Caco-2 (cell line): ENCODE results near the gene FHIT. TPM values are rescaled to one million over a fixed set of nuclear protein-coding genes. Genes with fewer than 3 reads are reported as not detected.

ENCODE experiments used
- BruUV-seq: library from RNA; stranded (reverse); fragments of 400-500 nt; replicated peaks from 2 replicates; lab custom pipeline; 2021; lab: Mats Ljungman, UMichigan
- CTCF ChIA-PET: fragments of 300-600 bp; sonication (Branson Sonifier 250); formaldehyde crosslinking; loops from one replicate; lab custom pipeline; 2022; ENCODE audit warnings: antibody characterized with exemption; lab: Charles Lee
- POLR2A ChIA-PET: fragments of 300-600 bp; sonication (Branson Sonifier 250); formaldehyde crosslinking; loops from one replicate; lab custom pipeline; 2022; ENCODE audit warnings: antibody characterized with exemption; lab: Charles Lee
- DNase-seq, 2 experiments: peaks; one replicate each; pipeline versions ENCODE4 v3.0.0 to v3.0.0-alpha.2; 2020 to 2022
- H3K27me3 ChIP-seq: replicated peaks from 2 replicates; pipeline ENCODE4 v1.6.0; 2011; ENCODE audit warnings: low read length; ENCODE audit not compliant: control insufficient read depth, insufficient read depth
- H3K36me3 ChIP-seq: 2 replicates; pipeline ENCODE4 v1.5.1; 2011; ENCODE audit warnings: low read length; ENCODE audit not compliant: control insufficient read depth, insufficient read depth
- H3K4me1 ChIP-seq: fragments of 250-450 bp; sonication (Bioruptor Pico); 2 replicates; pipeline ENCODE4 v1.5.1; 2020; ENCODE audit warnings: mild to moderate bottlenecking
- H3K4me3 ChIP-seq: 2 replicates; pipeline ENCODE4 v1.5.1; 2011; ENCODE audit warnings: low read depth, mild to moderate bottlenecking, control low read depth, low read length
- H3K9me3 ChIP-seq: fragments of 250-450 bp; sonication (Bioruptor Pico); 2 replicates; pipeline ENCODE4 v1.5.1; 2020; ENCODE audit warnings: mild to moderate bottlenecking, moderate library complexity
- H3K27ac Mint-ChIP-seq: one replicate; pipeline ENCODE4 v1.8.0; 2022; ENCODE audit warnings: mixed read lengths; ENCODE audit not compliant: unreplicated experiment
- H3K27me3 Mint-ChIP-seq: one replicate; pipeline ENCODE4 v1.8.0; 2022; ENCODE audit warnings: mixed read lengths; ENCODE audit not compliant: insufficient read depth, unreplicated experiment
- H3K36me3 Mint-ChIP-seq: one replicate; pipeline ENCODE4 v1.8.0; 2022; ENCODE audit warnings: mild to moderate bottlenecking, mixed read lengths; ENCODE audit not compliant: insufficient read depth, unreplicated experiment
- H3K4me1 Mint-ChIP-seq: one replicate; pipeline ENCODE4 v1.8.0; 2022; ENCODE audit warnings: low read depth, mixed read lengths; ENCODE audit not compliant: unreplicated experiment
- H3K4me3 Mint-ChIP-seq: one replicate; pipeline ENCODE4 v1.8.0; 2022; ENCODE audit warnings: mild to moderate bottlenecking, moderate library complexity, mixed read lengths; ENCODE audit not compliant: unreplicated experiment
- H3K9me3 Mint-ChIP-seq: one replicate; pipeline ENCODE4 v1.8.0; 2022; ENCODE audit warnings: mixed read lengths; ENCODE audit not compliant: unreplicated experiment
- intact Hi-C: fragments of 100-400 bp; cut with micrococcal nuclease; formaldehyde crosslinking; loops from one replicate; pipeline ENCODE4 v1.10.0; 2022; ENCODE audit not compliant: unreplicated experiment
- total RNA-seq: library from RNA; stranded (reverse); gene quantifications from 2 replicates; pipeline ENCODE4 v1.2.3, GENCODE V29; 2022
- TF ChIP-seq, protein P1 (sequence below), 2 experiments: fragments of 200-600 bp in 1 of 2; IDR thresholded peaks; 1 replicate in 1 of 2; 2 replicates in 1 of 2; pipeline versions ENCODE4 v1.5.1 to v1.8.0; 2011 to 2022; ENCODE audit warnings: antibody characterized with exemption in 1 of 2, control low read depth in 1 of 2, inconsistent platforms in 1 of 2, low read depth in 1 of 2, low read length in 1 of 2, mild to moderate bottlenecking in 1 of 2, moderate library complexity in 1 of 2; ENCODE audit not compliant: insufficient read depth in 1 of 2, severe bottlenecking in 1 of 2, unreplicated experiment in 1 of 2

Gene FHIT
- total RNA-seq, 1 experiment from 2014 or later = 8.3 TPM

DNA sequence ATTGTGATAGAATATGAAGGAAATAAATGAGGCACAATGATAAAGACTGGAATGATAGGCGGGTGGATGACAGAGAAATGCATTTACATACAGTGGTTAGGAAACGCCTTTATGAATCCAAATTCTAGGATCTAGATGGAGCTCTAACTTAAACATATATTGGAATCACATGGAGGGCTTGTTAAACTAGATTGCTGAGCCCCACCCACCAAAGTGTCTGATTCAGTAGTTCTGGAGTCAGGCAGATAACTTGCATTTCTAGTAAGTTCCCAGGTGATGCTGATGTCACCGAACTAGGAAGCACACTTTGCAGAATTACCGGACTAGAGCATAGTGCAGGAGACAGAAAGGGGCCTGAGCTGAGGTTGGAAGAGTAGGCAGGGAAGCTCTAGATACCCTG, 837.2 kb downstream of the FHIT start:
- H3K4me1 ChIP-seq = no peaks in the 10 kb centered on the region
- intact Hi-C loops = no loop called here
- no TSS peak for BruUV-seq
- H3K36me3 Mint-ChIP-seq = no peaks in the 10 kb centered on the region
- ChIA-PET CTCF (no interaction called here), POLR2A (no interaction called here)
- TF ChIP-seq, protein P1, sequence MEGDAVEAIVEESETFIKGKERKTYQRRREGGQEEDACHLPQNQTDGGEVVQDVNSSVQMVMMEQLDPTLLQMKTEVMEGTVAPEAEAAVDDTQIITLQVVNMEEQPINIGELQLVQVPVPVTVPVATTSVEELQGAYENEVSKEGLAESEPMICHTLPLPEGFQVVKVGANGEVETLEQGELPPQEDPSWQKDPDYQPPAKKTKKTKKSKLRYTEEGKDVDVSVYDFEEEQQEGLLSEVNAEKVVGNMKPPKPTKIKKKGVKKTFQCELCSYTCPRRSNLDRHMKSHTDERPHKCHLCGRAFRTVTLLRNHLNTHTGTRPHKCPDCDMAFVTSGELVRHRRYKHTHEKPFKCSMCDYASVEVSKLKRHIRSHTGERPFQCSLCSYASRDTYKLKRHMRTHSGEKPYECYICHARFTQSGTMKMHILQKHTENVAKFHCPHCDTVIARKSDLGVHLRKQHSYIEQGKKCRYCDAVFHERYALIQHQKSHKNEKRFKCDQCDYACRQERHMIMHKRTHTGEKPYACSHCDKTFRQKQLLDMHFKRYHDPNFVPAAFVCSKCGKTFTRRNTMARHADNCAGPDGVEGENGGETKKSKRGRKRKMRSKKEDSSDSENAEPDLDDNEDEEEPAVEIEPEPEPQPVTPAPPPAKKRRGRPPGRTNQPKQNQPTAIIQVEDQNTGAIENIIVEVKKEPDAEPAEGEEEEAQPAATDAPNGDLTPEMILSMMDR (IDR thresholded peaks at IDR 0.05; ENCODE audit: insufficient read depth in 1 of 2, low read depth in 1 of 2, low read length in 1 of 2, severe bottlenecking in 1 of 2, unreplicated experiment in 1 of 2) = no peak
- no peaks in the 10 kb centered on the region for H3K27me3 ChIP-seq
- no peaks in the 10 kb centered on the region for H3K9me3 ChIP-seq
- DNase-seq = no peak
- no peak overlapping the region for H3K4me3 Mint-ChIP-seq
- no peaks in the 10 kb centered on the region for H3K36me3 ChIP-seq
- no peaks in the 10 kb centered on the region for H3K9me3 Mint-ChIP-seq
- no peaks in the 10 kb centered on the region for H3K4me1 Mint-ChIP-seq
- no peak overlapping the region for H3K27ac Mint-ChIP-seq
- H3K27me3 Mint-ChIP-seq = no peaks in the 10 kb centered on the region
- H3K4me3 ChIP-seq = no peak overlapping the region

DNA sequence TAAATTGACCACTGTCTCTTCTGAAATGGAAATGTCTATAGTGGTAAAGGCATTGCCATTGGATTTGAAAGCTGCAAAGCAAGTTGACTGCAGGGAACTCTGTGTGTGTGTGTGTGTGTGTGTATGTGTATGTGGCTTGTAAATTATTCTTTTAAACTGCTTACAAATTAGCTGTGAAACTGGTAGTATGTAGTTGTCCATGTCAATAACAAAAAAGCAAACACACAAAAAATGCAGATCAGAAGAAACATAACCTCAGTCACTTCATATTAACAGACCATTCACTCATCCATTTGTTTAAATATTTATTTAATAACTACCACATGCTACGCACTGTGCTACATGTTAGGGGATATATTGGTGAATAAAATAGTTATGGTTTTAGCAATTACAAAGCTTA, 837.7 kb downstream of the FHIT start:
- no peak overlapping the region for H3K4me3 ChIP-seq
- H3K36me3 ChIP-seq = no peaks in the 10 kb centered on the region
- no peaks in the 10 kb centered on the region for H3K4me1 ChIP-seq
- H3K27me3 Mint-ChIP-seq = no peaks in the 10 kb centered on the region
- H3K9me3 ChIP-seq = no peaks in the 10 kb centered on the region
- TF ChIP-seq, protein P1 (IDR thresholded peaks at IDR 0.05; ENCODE audit: insufficient read depth in 1 of 2, low read depth in 1 of 2, low read length in 1 of 2, severe bottlenecking in 1 of 2, unreplicated experiment in 1 of 2) = no peak
- H3K4me1 Mint-ChIP-seq = no peaks in the 10 kb centered on the region
- CTCF ChIA-PET = no interaction called here
- no peak overlapping the region for H3K27ac Mint-ChIP-seq
- DNase-seq = no peak
- H3K4me3 Mint-ChIP-seq = no peak overlapping the region
- BruUV-seq = no TSS peak
- no peaks in the 10 kb centered on the region for H3K36me3 Mint-ChIP-seq
- intact Hi-C loops = no loop called here
- H3K9me3 Mint-ChIP-seq = no peaks in the 10 kb centered on the region
- no peaks in the 10 kb centered on the region for H3K27me3 ChIP-seq
- POLR2A ChIA-PET = no interaction called here

DNA sequence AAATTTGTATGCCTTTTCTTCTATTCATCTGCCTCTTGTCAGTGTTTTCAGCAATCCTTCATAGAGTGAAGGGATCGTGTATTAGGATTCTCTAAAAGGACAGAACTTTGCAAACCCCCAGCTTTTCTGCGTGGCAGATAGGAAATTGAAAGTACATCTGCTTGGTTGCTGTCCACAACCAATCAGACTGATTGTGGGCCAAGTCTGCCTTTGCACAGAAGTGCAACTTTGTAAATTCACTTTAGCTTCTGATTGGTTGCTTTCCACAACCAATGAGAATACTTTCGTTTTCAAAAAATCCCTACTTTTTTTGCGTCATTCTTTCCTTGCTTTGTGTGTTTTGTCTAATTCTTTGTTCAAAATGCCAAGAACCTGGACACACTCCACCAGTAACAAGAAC, 847.4 kb downstream of the FHIT start:
- no peaks in the 10 kb centered on the region for H3K4me1 ChIP-seq
- H3K4me3 ChIP-seq = no peak overlapping the region
- TF ChIP-seq, protein P1 (IDR thresholded peaks at IDR 0.05; ENCODE audit: insufficient read depth in 1 of 2, low read depth in 1 of 2, low read length in 1 of 2, severe bottlenecking in 1 of 2, unreplicated experiment in 1 of 2) = no peak
- H3K9me3 ChIP-seq = no peaks in the 10 kb centered on the region
- DNase-seq = no peak
- intact Hi-C loops = no loop called here
- POLR2A ChIA-PET = no interaction called here
- H3K36me3 Mint-ChIP-seq = no peaks in the 10 kb centered on the region
- no peaks in the 10 kb centered on the region for H3K4me1 Mint-ChIP-seq
- no peaks in the 10 kb centered on the region for H3K27me3 Mint-ChIP-seq
- no peak overlapping the region for H3K4me3 Mint-ChIP-seq
- H3K27me3 ChIP-seq = no peaks in the 10 kb centered on the region
- no peak overlapping the region for H3K27ac Mint-ChIP-seq
- CTCF ChIA-PET = no interaction called here
- no peaks in the 10 kb centered on the region for H3K9me3 Mint-ChIP-seq
- no TSS peak for BruUV-seq
- no peaks in the 10 kb centered on the region for H3K36me3 ChIP-seq
